CD14-positive monocyte (primary cell): Measurements from ENCODE around the gene KLHL17. TPM values are rescaled to one million over a fixed set of nuclear protein-coding genes. Genes with fewer than 3 reads are reported as not detected.

ENCODE experiments used
- DNase-seq, 3 donors: peaks; one replicate each; pipeline ENCODE4 v3.0.0-alpha.2; 2011 to 2022
- H2AFZ ChIP-seq: 2 replicates; pipeline ENCODE4 v1.6.0; 2012; ENCODE audit warnings: mild to moderate bottlenecking, low read depth, low read length, inconsistent platforms; ENCODE audit not compliant: insufficient read depth, poor library complexity, severe bottlenecking
- H3K27ac ChIP-seq, 2 donors: 1 replicate in 1 of 2; 2 replicates in 1 of 2; pipeline ENCODE4 v1.5.1; 2012 to 2013; ENCODE audit warnings: low read length in 2 of 2, control low read depth in 1 of 2, inconsistent platforms in 1 of 2, low read depth in 1 of 2, mild to moderate bottlenecking in 1 of 2
- H3K27me3 ChIP-seq, 2 donors: one replicate each; pipeline versions ENCODE4 v1.6.0 to v1.6.1; 2011 to 2013; ENCODE audit warnings: low read length in 2 of 2; ENCODE audit not compliant: control insufficient read depth in 2 of 2, insufficient read depth in 2 of 2
- H3K36me3 ChIP-seq, 2 donors: replicated peaks in 1 of 2; 1 replicate in 1 of 2; 2 replicates in 1 of 2; pipeline versions ENCODE4 v1.5.1 to v1.6.1; 2012 to 2013; ENCODE audit warnings: low read length in 2 of 2, control low read depth in 1 of 2, inconsistent platforms in 1 of 2, mild to moderate bottlenecking in 1 of 2; ENCODE audit not compliant: insufficient read depth in 2 of 2, control insufficient read depth in 1 of 2
- H3K4me1 ChIP-seq, 2 donors: 1 replicate in 1 of 2; 2 replicates in 1 of 2; pipeline versions ENCODE4 v1.5.1 to v1.6.1; 2012 to 2013; ENCODE audit warnings: low read length in 2 of 2, control low read depth in 1 of 2, inconsistent platforms in 1 of 2, mild to moderate bottlenecking in 1 of 2, moderate library complexity in 1 of 2; ENCODE audit not compliant: insufficient read depth in 2 of 2, control insufficient read depth in 1 of 2
- H3K4me2 ChIP-seq: replicated peaks from 2 replicates; pipeline ENCODE3; 2012; ENCODE audit warnings: low read length, moderate library complexity, mild to moderate bottlenecking; ENCODE audit not compliant: poor library complexity, severe bottlenecking; ENCODE audit errors: extremely low read depth
- H3K4me3 ChIP-seq, 3 experiments: fragments of 200-600 bp in 1 of 3; sonication (generic) in 1 of 3; replicated peaks in 1 of 3; 1 replicate in 2 of 3; 2 replicates in 1 of 3; pipeline ENCODE4 v1.5.1; 2011 to 2013; ENCODE audit warnings: low read length in 3 of 3, mild to moderate bottlenecking in 3 of 3, control low read depth in 2 of 3, low read depth in 2 of 3, inconsistent platforms in 1 of 3, moderate library complexity in 1 of 3
- H3K79me2 ChIP-seq: 2 replicates; pipeline ENCODE4 v1.6.0; 2012; ENCODE audit warnings: mild to moderate bottlenecking, control low read depth, inconsistent platforms, low read length, moderate library complexity; ENCODE audit not compliant: insufficient read depth
- H3K9ac ChIP-seq: 2 replicates; pipeline ENCODE4 v1.6.0; 2017; ENCODE audit warnings: low read length, mild to moderate bottlenecking; ENCODE audit not compliant: insufficient read depth, poor library complexity, severe bottlenecking
- H3K9me3 ChIP-seq, 2 donors: replicated peaks in 1 of 2; 1 replicate in 1 of 2; 2 replicates in 1 of 2; pipeline versions ENCODE4 v1.5.1 to v1.6.1; 2012 to 2013; ENCODE audit warnings: low read length in 2 of 2, control low read depth in 1 of 2; ENCODE audit not compliant: control insufficient read depth in 1 of 2, insufficient read depth in 1 of 2
- H4K20me1 ChIP-seq: 2 replicates; pipeline ENCODE4 v1.6.0; 2012; ENCODE audit warnings: mild to moderate bottlenecking, low read length, control low read depth, moderate library complexity; ENCODE audit not compliant: insufficient read depth
- H3K27ac Mint-ChIP-seq, 7 donors: one replicate each; pipeline ENCODE4 v1.8.0; 2020; ENCODE audit warnings: mild to moderate bottlenecking in 7 of 7, mixed read lengths in 7 of 7, moderate library complexity in 6 of 7, inconsistent platforms in 2 of 7
- H3K27me3 Mint-ChIP-seq, 3 donors: one replicate each; pipeline ENCODE4 v1.8.0; 2021 to 2022; ENCODE audit warnings: low read depth in 3 of 3, mild to moderate bottlenecking in 3 of 3, mixed read lengths in 3 of 3, moderate library complexity in 3 of 3, inconsistent platforms in 1 of 3
- H3K36me3 Mint-ChIP-seq, 2 donors: one replicate each; pipeline ENCODE4 v1.8.0; 2020; ENCODE audit warnings: mixed read lengths in 2 of 2, inconsistent platforms in 1 of 2, mild to moderate bottlenecking in 1 of 2
- H3K4me1 Mint-ChIP-seq: one replicate; pipeline ENCODE4 v1.8.0; 2020; ENCODE audit warnings: mild to moderate bottlenecking, mixed read lengths
- H3K4me3 Mint-ChIP-seq, 2 donors: one replicate each; pipeline ENCODE4 v1.8.0; 2020; ENCODE audit warnings: mild to moderate bottlenecking in 2 of 2, mixed read lengths in 2 of 2, moderate library complexity in 1 of 2
- H3K9me3 Mint-ChIP-seq, 7 donors: one replicate each; pipeline ENCODE4 v1.8.0; 2020 to 2022; ENCODE audit warnings: mixed read lengths in 7 of 7, mild to moderate bottlenecking in 6 of 7, moderate library complexity in 6 of 7, inconsistent platforms in 2 of 7
- WGBS: methylation state at CpG from one replicate; pipeline ENCODE4 v1.1.5; 2013; ENCODE audit warnings: missing lambda C conversion rate; ENCODE audit not compliant: insufficient coverage; 5-methylcytosine and 5-hydroxymethylcytosine counted together
- intact Hi-C, 2 donors: fragments of 100-400 bp; cut with micrococcal nuclease; formaldehyde crosslinking; loops; one replicate each; pipeline versions ENCODE4 v1.15.0 to v1.15.1; 2023
- polyA plus RNA-seq, 3 donors: library from polyadenylated mRNA; depleted of rRNA in 1 of 3; unstranded in 2 of 3; stranded (reverse) in 1 of 3; fragments of 300-500 nt in 2 of 3; fragments of >200 nt in 1 of 3; fragmentation: Illumina TruSeq in 2 of 3; gene quantifications; 1 replicate in 2 of 3; 2 replicates in 1 of 3; pipeline ENCODE4 v1.2.3, GENCODE V29; 2012 to 2021
- TF ChIP-seq, protein P1 (sequence below): fragments of 200-600 bp; IDR thresholded peaks from one replicate; pipeline ENCODE4 v1.8.0; 2022; ENCODE audit warnings: antibody characterized with exemption, mild to moderate bottlenecking

KLHL17 gene
- polyA plus RNA-seq, 3 donors, result 0.31 to 48.1 (median 0.71) TPM

GRCh38 chr1:999725-1000356, 39.5 kb downstream of the KLHL17 start, which contains the start of gene HES4:
HES4 (minus strand) TSS chr1:1000097; CDS start chr1:999973, 124 bp downstream.
- intact Hi-C loops, result no loop called here
- Histone ChIP-seq H3K4me2 (peak within 1 kb of the TSS; percentile 62), H3K79me2 (no peaks in the 10 kb centered on the region), H3K4me1 (peaks cover 11 to 33% of the 10 kb centered on the region in 2 donors), H3K36me3 (no peaks in the 10 kb centered on the region), H4K20me1 (peaks cover 12% of the 10 kb centered on the region), H3K9me3 (peaks cover 0 to 21% of the 10 kb centered on the region in 2 donors), H3K4me3 (peak within 1 kb of the TSS; percentile 18 to 64 (median 47)), H3K27ac (peak within 1 kb of the TSS in 1 of 2 donors; percentile 45), H3K27me3 (peaks cover 34 to 79% of the 10 kb centered on the region in 2 donors), H2AFZ (peak within 1 kb of the TSS; percentile 65), H3K9ac (peak within 1 kb of the TSS; percentile 54)
- Mint-ChIP-seq H3K9me3 (peaks cover 2 to 28% (median 5%) of the 10 kb centered on the region in 7 donors), H3K27me3 (peaks cover 68 to 91% (median 72%) of the 10 kb centered on the region in 3 donors), H3K36me3 (peaks cover 0 to 6% of the 10 kb centered on the region in 2 donors), H3K27ac (peak within 1 kb of the TSS in 6 of 7 donors; percentile 73 to 93 (median 81)), H3K4me1 (peaks cover 17% of the 10 kb centered on the region), H3K4me3 (peak within 1 kb of the TSS; percentile 59 to 89)
- peak; percentile 72 to 85 (median 84) for DNase-seq
- WGBS, result under 1% methylated on average over 94 of the region's 95 CpGs
- TF ChIP-seq, protein P1, sequence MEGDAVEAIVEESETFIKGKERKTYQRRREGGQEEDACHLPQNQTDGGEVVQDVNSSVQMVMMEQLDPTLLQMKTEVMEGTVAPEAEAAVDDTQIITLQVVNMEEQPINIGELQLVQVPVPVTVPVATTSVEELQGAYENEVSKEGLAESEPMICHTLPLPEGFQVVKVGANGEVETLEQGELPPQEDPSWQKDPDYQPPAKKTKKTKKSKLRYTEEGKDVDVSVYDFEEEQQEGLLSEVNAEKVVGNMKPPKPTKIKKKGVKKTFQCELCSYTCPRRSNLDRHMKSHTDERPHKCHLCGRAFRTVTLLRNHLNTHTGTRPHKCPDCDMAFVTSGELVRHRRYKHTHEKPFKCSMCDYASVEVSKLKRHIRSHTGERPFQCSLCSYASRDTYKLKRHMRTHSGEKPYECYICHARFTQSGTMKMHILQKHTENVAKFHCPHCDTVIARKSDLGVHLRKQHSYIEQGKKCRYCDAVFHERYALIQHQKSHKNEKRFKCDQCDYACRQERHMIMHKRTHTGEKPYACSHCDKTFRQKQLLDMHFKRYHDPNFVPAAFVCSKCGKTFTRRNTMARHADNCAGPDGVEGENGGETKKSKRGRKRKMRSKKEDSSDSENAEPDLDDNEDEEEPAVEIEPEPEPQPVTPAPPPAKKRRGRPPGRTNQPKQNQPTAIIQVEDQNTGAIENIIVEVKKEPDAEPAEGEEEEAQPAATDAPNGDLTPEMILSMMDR, result no peak

- Histone ChIP-seq H3K4me3 (peak overlapping the region; percentile 15 to 54 (median 18)), H2AFZ (peak overlapping the region; percentile 65), H3K9me3 (peaks cover 0 to 21% of the 10 kb centered on the region in 2 donors), H3K79me2 (no peaks in the 10 kb centered on the region), H3K9ac (peak overlapping the region; percentile 54), H3K36me3 (no peaks in the 10 kb centered on the region), H3K4me2 (peak overlapping the region; percentile 62), H3K4me1 (peaks cover 11 to 33% of the 10 kb centered on the region in 2 donors), H3K27me3 (peaks cover 34 to 82% of the 10 kb centered on the region in 2 donors), H4K20me1 (peaks cover 12% of the 10 kb centered on the region), H3K27ac (peak overlapping the region in 1 of 2 donors; percentile 45)
- peaks cover 2 to 32% (median 5%) of the 10 kb centered on the region in 7 donors for H3K9me3 Mint-ChIP-seq
- peak; percentile 45 to 85 (median 83) for DNase-seq
- H3K27me3 Mint-ChIP-seq, result peaks cover 67 to 91% (median 72%) of the 10 kb centered on the region in 3 donors
- peak overlapping the region; percentile 53 to 89 for H3K4me3 Mint-ChIP-seq
- peak overlapping the region in 6 of 7 donors; percentile 73 to 93 (median 81) for H3K27ac Mint-ChIP-seq
- H3K36me3 Mint-ChIP-seq, result peaks cover 0 to 6% of the 10 kb centered on the region in 2 donors
- peaks cover 22% of the 10 kb centered on the region for H3K4me1 Mint-ChIP-seq
- TF ChIP-seq, protein P1, result no peak
- intact Hi-C loops, result no loop called here
- WGBS, result 1% methylated on average over 74 of the region's 75 CpGs
These were observed 40.1 kb downstream of the KLHL17 start for GRCh38 chr1:1000357-1001056.
